COLO829 (cell line): ENCODE data around the gene OR6B1.
"Not testable (repeated sequence)": the region's sequence is repeated elsewhere in the genome, so short reads cannot be mapped to it uniquely, and the experiment has no call there.

Source experiments
- DNase-seq: peaks from one replicate; pipeline ENCODE4 v3.0.0; 2012; ENCODE audit warnings: low spot score

The OR6B1 gene

GRCh38 chr7:144006029-144006691 is 6.0 kb downstream of the OR6B1 start:
- DNase-seq = no peak

- no peak for DNase-seq
Measured at GRCh38 chr7:144006692-144007042, 6.5 kb downstream of the OR6B1 start.

GRCh38 chr7:144009361-144009760 is 9.2 kb downstream of the OR6B1 start:
- DNase-seq = no peak

- not testable (repeated sequence) for DNase-seq
Measured at GRCh38 chr7:144010061-144010460, 9.9 kb downstream of the OR6B1 start.

GRCh38 chr7:144010821-144011220 is 10.7 kb downstream of the OR6B1 start:
- not testable (repeated sequence) for DNase-seq

- no peak for DNase-seq
Measured at GRCh38 chr7:144011458-144012230, 11.5 kb downstream of the OR6B1 start.

- DNase-seq = no peak
Measured at GRCh38 chr7:144018065-144018464, 17.9 kb downstream of the OR6B1 start.

- peak; percentile 67 for DNase-seq
Measured at GRCh38 chr7:144019457-144019856, 19.3 kb downstream of the OR6B1 start.

- no peak for DNase-seq
Measured at GRCh38 chr7:144020340-144020739, 20.2 kb downstream of the OR6B1 start.

- DNase-seq = no peak
Measured at GRCh38 chr7:144022169-144022568, 22.0 kb downstream of the OR6B1 start.

GRCh38 chr7:144023171-144023827 is 23.2 kb downstream of the OR6B1 start:
- no peak for DNase-seq

GRCh38 chr7:144024213-144024612 is 24.1 kb downstream of the OR6B1 start:
- DNase-seq = no peak

GRCh38 chr7:144026203-144026883 is 26.2 kb downstream of the OR6B1 start:
- DNase-seq = no peak

GRCh38 chr7:144027070-144027469 is 26.9 kb downstream of the OR6B1 start:
- DNase-seq = peak; percentile 41

GRCh38 chr7:144027974-144028373 is 27.9 kb downstream of the OR6B1 start:
- DNase-seq = no peak

GRCh38 chr7:144028547-144028946 is 28.4 kb downstream of the OR6B1 start:
- DNase-seq = no peak

GRCh38 chr7:144032516-144032915 is 32.4 kb downstream of the OR6B1 start:
- no peak for DNase-seq

GRCh38 chr7:144032985-144033709 is 33.0 kb downstream of the OR6B1 start:
- no peak for DNase-seq

GRCh38 chr7:144035385-144035784 is 35.3 kb downstream of the OR6B1 start:
- no peak for DNase-seq

- no peak for DNase-seq
Measured at GRCh38 chr7:144036302-144036885, 36.3 kb downstream of the OR6B1 start.

- DNase-seq = no peak
Measured at GRCh38 chr7:144037414-144038035, 37.4 kb downstream of the OR6B1 start.
